Activated naive CD4-positive, alpha-beta T cell treated with anti-CD3 and anti-CD28 coated beads, Interleukin-2, amount 50 U/mL, for 24 hours (primary cell): ENCODE measurements around the gene GON4L.

ENCODE experiments used
- H3K27ac Mint-ChIP-seq: one replicate; pipeline ENCODE4 v1.8.0; 2021; ENCODE audit warnings: mild to moderate bottlenecking, mixed read lengths
- H3K27me3 Mint-ChIP-seq: one replicate; pipeline ENCODE4 v1.8.0; 2021; ENCODE audit warnings: mixed read lengths
- H3K36me3 Mint-ChIP-seq: one replicate; pipeline ENCODE4 v1.8.0; 2021; ENCODE audit warnings: mixed read lengths
- H3K4me1 Mint-ChIP-seq: one replicate; pipeline ENCODE4 v1.8.0; 2021; ENCODE audit warnings: mixed read lengths
- H3K4me3 Mint-ChIP-seq: one replicate; pipeline ENCODE4 v1.8.0; 2021; ENCODE audit warnings: mild to moderate bottlenecking, mixed read lengths
- H3K9me3 Mint-ChIP-seq: one replicate; pipeline ENCODE4 v1.8.0; 2021; ENCODE audit warnings: mixed read lengths

GON4L gene

GRCh38 chr1:155884031-155884960, 27.3 kb upstream of the GON4L start:
- H3K27ac Mint-ChIP-seq: no peak overlapping the region
- H3K9me3 Mint-ChIP-seq: no peaks in the 10 kb centered on the region
- no peaks in the 10 kb centered on the region for H3K4me1 Mint-ChIP-seq
- H3K36me3 Mint-ChIP-seq: no peaks in the 10 kb centered on the region
- H3K4me3 Mint-ChIP-seq: no peak overlapping the region
- H3K27me3 Mint-ChIP-seq: no peaks in the 10 kb centered on the region

GRCh38 chr1:155882766-155883165, 25.8 kb upstream of the GON4L start:
- Mint-ChIP-seq H3K4me3 (no peak overlapping the region), H3K27ac (no peak overlapping the region), H3K27me3 (no peaks in the 10 kb centered on the region), H3K36me3 (no peaks in the 10 kb centered on the region), H3K4me1 (no peaks in the 10 kb centered on the region), H3K9me3 (no peaks in the 10 kb centered on the region)

GRCh38 chr1:155882235-155882634, 25.2 kb upstream of the GON4L start:
- no peak overlapping the region for H3K27ac Mint-ChIP-seq
- H3K36me3 Mint-ChIP-seq: no peaks in the 10 kb centered on the region
- no peak overlapping the region for H3K4me3 Mint-ChIP-seq

GRCh38 chr1:155880950-155881349, 23.9 kb upstream of the GON4L start:
- H3K27me3 Mint-ChIP-seq: no peaks in the 10 kb centered on the region
- H3K9me3 Mint-ChIP-seq: no peaks in the 10 kb centered on the region
- H3K4me1 Mint-ChIP-seq: no peaks in the 10 kb centered on the region
- no peak overlapping the region for H3K27ac Mint-ChIP-seq
- H3K4me3 Mint-ChIP-seq: no peak overlapping the region
- H3K36me3 Mint-ChIP-seq: no peaks in the 10 kb centered on the region

More at GRCh38 chr1:155882235-155882634, 25.2 kb upstream of the GON4L start:
- Mint-ChIP-seq H3K9me3 (no peaks in the 10 kb centered on the region), H3K4me1 (no peaks in the 10 kb centered on the region), H3K27me3 (no peaks in the 10 kb centered on the region)

GRCh38 chr1:155880251-155880650, 23.2 kb upstream of the GON4L start:
- no peak overlapping the region for H3K27ac Mint-ChIP-seq
- no peaks in the 10 kb centered on the region for H3K36me3 Mint-ChIP-seq
- H3K9me3 Mint-ChIP-seq: no peaks in the 10 kb centered on the region
- no peaks in the 10 kb centered on the region for H3K27me3 Mint-ChIP-seq
- no peak overlapping the region for H3K4me3 Mint-ChIP-seq
- no peaks in the 10 kb centered on the region for H3K4me1 Mint-ChIP-seq

GRCh38 chr1:155877945-155878344, 20.9 kb upstream of the GON4L start:
- Mint-ChIP-seq H3K36me3 (no peaks in the 10 kb centered on the region), H3K9me3 (no peaks in the 10 kb centered on the region), H3K27me3 (no peaks in the 10 kb centered on the region), H3K4me1 (no peaks in the 10 kb centered on the region), H3K27ac (no peak overlapping the region), H3K4me3 (no peak overlapping the region)

- Mint-ChIP-seq H3K4me3 (no peak overlapping the region), H3K9me3 (no peaks in the 10 kb centered on the region), H3K4me1 (no peaks in the 10 kb centered on the region), H3K27me3 (no peaks in the 10 kb centered on the region), H3K36me3 (no peaks in the 10 kb centered on the region), H3K27ac (no peak overlapping the region)
Observed at GRCh38 chr1:155873860-155874259, 16.8 kb upstream of the GON4L start.

- H3K4me3 Mint-ChIP-seq: no peak overlapping the region
- no peaks in the 10 kb centered on the region for H3K36me3 Mint-ChIP-seq
- H3K4me1 Mint-ChIP-seq: no peaks in the 10 kb centered on the region
- no peaks in the 10 kb centered on the region for H3K9me3 Mint-ChIP-seq
- no peak overlapping the region for H3K27ac Mint-ChIP-seq
- no peaks in the 10 kb centered on the region for H3K27me3 Mint-ChIP-seq
Observed at GRCh38 chr1:155872527-155872926, 15.5 kb upstream of the GON4L start.

- Mint-ChIP-seq H3K27ac (no peak overlapping the region), H3K4me1 (no peaks in the 10 kb centered on the region), H3K4me3 (no peak overlapping the region), H3K27me3 (no peaks in the 10 kb centered on the region), H3K36me3 (no peaks in the 10 kb centered on the region), H3K9me3 (no peaks in the 10 kb centered on the region)
Observed at GRCh38 chr1:155871390-155871789, 14.4 kb upstream of the GON4L start.

GRCh38 chr1:155867766-155868165, 10.8 kb upstream of the GON4L start:
- Mint-ChIP-seq H3K36me3 (no peaks in the 10 kb centered on the region), H3K9me3 (no peaks in the 10 kb centered on the region), H3K27me3 (no peaks in the 10 kb centered on the region), H3K27ac (no peak overlapping the region), H3K4me3 (no peak overlapping the region), H3K4me1 (no peaks in the 10 kb centered on the region)

GRCh38 chr1:155864393-155864792, 7.4 kb upstream of the GON4L start:
- no peak overlapping the region for H3K4me3 Mint-ChIP-seq
- no peaks in the 10 kb centered on the region for H3K9me3 Mint-ChIP-seq
- peaks cover 6% of the 10 kb centered on the region for H3K4me1 Mint-ChIP-seq
- peaks cover 9% of the 10 kb centered on the region for H3K27me3 Mint-ChIP-seq
- no peaks in the 10 kb centered on the region for H3K36me3 Mint-ChIP-seq
- no peak overlapping the region for H3K27ac Mint-ChIP-seq

GRCh38 chr1:155861896-155862295, 4.9 kb upstream of the GON4L start:
- peaks cover 2% of the 10 kb centered on the region for H3K36me3 Mint-ChIP-seq
- no peak overlapping the region for H3K4me3 Mint-ChIP-seq
- no peak overlapping the region for H3K27ac Mint-ChIP-seq
- H3K4me1 Mint-ChIP-seq: peaks cover 24% of the 10 kb centered on the region
- H3K9me3 Mint-ChIP-seq: no peaks in the 10 kb centered on the region
- H3K27me3 Mint-ChIP-seq: peaks cover 10% of the 10 kb centered on the region

- no peak overlapping the region for H3K4me3 Mint-ChIP-seq
- peaks cover 10% of the 10 kb centered on the region for H3K27me3 Mint-ChIP-seq
- H3K27ac Mint-ChIP-seq: no peak overlapping the region
- peaks cover 31% of the 10 kb centered on the region for H3K4me1 Mint-ChIP-seq
- H3K36me3 Mint-ChIP-seq: peaks cover 2% of the 10 kb centered on the region
- no peaks in the 10 kb centered on the region for H3K9me3 Mint-ChIP-seq
Observed at GRCh38 chr1:155860970-155861510, 4.0 kb upstream of the GON4L start.

GRCh38 chr1:155859881-155860871, 3.2 kb upstream of the GON4L start:
- Mint-ChIP-seq H3K4me3 (peak overlapping the region; percentile 88), H3K27ac (no peak overlapping the region), H3K4me1 (peaks cover 37% of the 10 kb centered on the region), H3K36me3 (peaks cover 2% of the 10 kb centered on the region), H3K27me3 (peaks cover 10% of the 10 kb centered on the region), H3K9me3 (no peaks in the 10 kb centered on the region)

- peaks cover 38% of the 10 kb centered on the region for H3K4me1 Mint-ChIP-seq
- H3K9me3 Mint-ChIP-seq: no peaks in the 10 kb centered on the region
- peak within 1 kb of the TSS; percentile 81 for H3K27ac Mint-ChIP-seq
- peak within 1 kb of the TSS; percentile 88 for H3K4me3 Mint-ChIP-seq
- peaks cover 2% of the 10 kb centered on the region for H3K36me3 Mint-ChIP-seq
- H3K27me3 Mint-ChIP-seq: peaks cover 10% of the 10 kb centered on the region
Observed at GRCh38 chr1:155859234-155859829, 2.3 kb upstream of the GON4L start, which contains the start of gene SYT11. SYT11 (plus strand) TSS chr1:155859567; CDS start chr1:155859762, 195 bp downstream.
